ENCODE results near the gene CAPZA2. TPM values are rescaled to one million over a fixed set of nuclear protein-coding genes. Genes with fewer than 3 reads are reported as not detected.
A peak's percentile ranks its signal among the peaks of the same experiment; 100 is the strongest.
"Not testable (repeated sequence)": the region's sequence is repeated elsewhere in the genome, so short reads cannot be mapped to it uniquely, and the experiment has no call there.

Gene CAPZA2
- total RNA-seq, 2 experiments from 2014 or later = 152 to 155 TPM

- H3K36me3 Mint-ChIP-seq (ENCODE audit: low read depth) = peaks cover 2% of the 10 kb centered on the region
- peak overlapping the region; percentile 82 for H3K27ac Mint-ChIP-seq
- H3K27me3 Mint-ChIP-seq = no peaks in the 10 kb centered on the region
- H3K4me3 Mint-ChIP-seq = peak overlapping the region; percentile 90
- POLR2A ChIA-PET = interaction anchor here (0.7 to 2.7 kb wide), 9 partner anchors 8 to 173 kb away, joined by 3 to 18 read pairs (median 3); partner anchors contain the start of gene CAPZA2
- peak; percentile 34 for DNase-seq
- no peaks in the 10 kb centered on the region for H3K9me3 Mint-ChIP-seq
- peaks cover 30% of the 10 kb centered on the region for H3K4me1 Mint-ChIP-seq
- CTCF ChIA-PET = interaction anchor here (1.1 to 1.4 kb wide), 3 partner anchors 16 to 91 kb away, joined by 3 to 5 read pairs (median 3); no protein-coding TSS in a partner anchor
Observed at GRCh38 chr7:116953906-116954838, 91.8 kb downstream of the CAPZA2 start.

GRCh38 chr7:116955340-116955739 is 93.0 kb downstream of the CAPZA2 start:
- no peaks in the 10 kb centered on the region for H3K9me3 Mint-ChIP-seq
- peak overlapping the region; percentile 90 for H3K4me3 Mint-ChIP-seq
- no peak for DNase-seq
- H3K4me1 Mint-ChIP-seq = peaks cover 30% of the 10 kb centered on the region
- peaks cover 2% of the 10 kb centered on the region for H3K36me3 Mint-ChIP-seq (ENCODE audit: low read depth)
- ChIA-PET CTCF (no interaction called here), POLR2A (no interaction called here)
- H3K27ac Mint-ChIP-seq = no peak overlapping the region
- H3K27me3 Mint-ChIP-seq = no peaks in the 10 kb centered on the region

GRCh38 chr7:116955801-116956476 is 93.6 kb downstream of the CAPZA2 start:
- Mint-ChIP-seq H3K27me3 (no peaks in the 10 kb centered on the region), H3K36me3 (ENCODE audit: low read depth) (peaks cover 5% of the 10 kb centered on the region), H3K4me3 (no peak overlapping the region), H3K4me1 (peaks cover 30% of the 10 kb centered on the region), H3K9me3 (no peaks in the 10 kb centered on the region), H3K27ac (peak overlapping the region; percentile 7)
- no peak for DNase-seq
- CTCF ChIA-PET = interaction anchor here (0.6 to 1.6 kb wide), 5 partner anchors 25 to 174 kb away, joined by 3 to 4 read pairs (median 3); no protein-coding TSS in a partner anchor
- POLR2A ChIA-PET = no interaction called here

GRCh38 chr7:116956477-116956804 is 94.1 kb downstream of the CAPZA2 start:
- ChIA-PET CTCF (interaction anchor here (0.6 to 1.6 kb wide), 6 partner anchors 26 to 173 kb away, joined by 3 to 4 read pairs (median 3); no protein-coding TSS in a partner anchor), POLR2A (interaction anchor here (0.8 kb wide), 1 partner anchor 178 kb away, joined by 3 read pairs; no protein-coding TSS in a partner anchor)
- H3K27ac Mint-ChIP-seq = peak overlapping the region; percentile 7
- peaks cover 9% of the 10 kb centered on the region for H3K36me3 Mint-ChIP-seq (ENCODE audit: low read depth)
- no peak overlapping the region for H3K4me3 Mint-ChIP-seq
- no peaks in the 10 kb centered on the region for H3K27me3 Mint-ChIP-seq
- peaks cover 31% of the 10 kb centered on the region for H3K4me1 Mint-ChIP-seq
- no peak for DNase-seq
- peaks cover 2% of the 10 kb centered on the region for H3K9me3 Mint-ChIP-seq

- POLR2A ChIA-PET = no interaction called here
- DNase-seq = no peak
- H3K27ac Mint-ChIP-seq = no peak overlapping the region
- H3K9me3 Mint-ChIP-seq = peaks cover 6% of the 10 kb centered on the region
- H3K27me3 Mint-ChIP-seq = no peaks in the 10 kb centered on the region
- peaks cover 10% of the 10 kb centered on the region for H3K36me3 Mint-ChIP-seq (ENCODE audit: low read depth)
- peaks cover 31% of the 10 kb centered on the region for H3K4me1 Mint-ChIP-seq
- H3K4me3 Mint-ChIP-seq = no peak overlapping the region
- CTCF ChIA-PET = interaction anchor here (0.7 kb wide), 1 partner anchor 41 kb away, joined by 4 read pairs; no protein-coding TSS in a partner anchor
Observed at GRCh38 chr7:116957874-116958273, 95.5 kb downstream of the CAPZA2 start.

GRCh38 chr7:116961966-116962673 is 99.7 kb downstream of the CAPZA2 start:
- H3K9me3 Mint-ChIP-seq; H3K36me3 Mint-ChIP-seq (ENCODE audit: low read depth); DNase-seq; H3K4me3 Mint-ChIP-seq; H3K27ac Mint-ChIP-seq; H3K27me3 Mint-ChIP-seq; CTCF ChIA-PET: not testable (repeated sequence)
- peaks cover 10% of the 10 kb centered on the region for H3K4me1 Mint-ChIP-seq
- POLR2A ChIA-PET = interaction anchor here (1.3 kb wide), 1 partner anchor 9 kb away, joined by 3 read pairs; the partner anchor contains the start of gene ST7

- no peak for DNase-seq
Observed at GRCh38 chr7:116963234-116963633, 100.8 kb downstream of the CAPZA2 start.

GRCh38 chr7:116966601-116967000 is 104.2 kb downstream of the CAPZA2 start:
- no peak for DNase-seq
- Mint-ChIP-seq H3K4me3 (no peak overlapping the region), H3K36me3 (ENCODE audit: low read depth) (no peaks in the 10 kb centered on the region), H3K27ac (no peak overlapping the region), H3K9me3 (peaks cover 3% of the 10 kb centered on the region), H3K4me1 (peaks cover 16% of the 10 kb centered on the region), H3K27me3 (no peaks in the 10 kb centered on the region)
- ChIA-PET POLR2A (no interaction called here), CTCF (interaction anchor here (3.3 kb wide), 1 partner anchor 19 kb away, joined by 9 read pairs; no protein-coding TSS in a partner anchor)

More at GRCh38 chr7:116963234-116963633, 100.8 kb downstream of the CAPZA2 start:
- H3K4me1 Mint-ChIP-seq = peaks cover 10% of the 10 kb centered on the region
- no peaks in the 10 kb centered on the region for H3K27me3 Mint-ChIP-seq
- peaks cover 6% of the 10 kb centered on the region for H3K9me3 Mint-ChIP-seq
- H3K4me3 Mint-ChIP-seq = no peak overlapping the region
- peaks cover 8% of the 10 kb centered on the region for H3K36me3 Mint-ChIP-seq (ENCODE audit: low read depth)
- ChIA-PET CTCF (no interaction called here), POLR2A (no interaction called here)
- no peak overlapping the region for H3K27ac Mint-ChIP-seq

- ChIA-PET CTCF (interaction anchor here (3.3 kb wide), 1 partner anchor 18 kb away, joined by 9 read pairs; no protein-coding TSS in a partner anchor), POLR2A (no interaction called here)
- no peak for DNase-seq
- Mint-ChIP-seq H3K4me1 (peaks cover 13% of the 10 kb centered on the region), H3K9me3 (no peaks in the 10 kb centered on the region), H3K4me3 (no peak overlapping the region), H3K27ac (no peak overlapping the region), H3K36me3 (ENCODE audit: low read depth) (peaks cover under 1% of the 10 kb centered on the region), H3K27me3 (no peaks in the 10 kb centered on the region)
Observed at GRCh38 chr7:116967254-116967922, 105.0 kb downstream of the CAPZA2 start.

GRCh38 chr7:116967983-116968382 is 105.6 kb downstream of the CAPZA2 start:
- H3K4me1 Mint-ChIP-seq = peaks cover 9% of the 10 kb centered on the region
- DNase-seq = no peak
- H3K27ac Mint-ChIP-seq = no peak overlapping the region
- CTCF ChIA-PET = interaction anchor here (3.3 kb wide), 1 partner anchor 17 kb away, joined by 9 read pairs; no protein-coding TSS in a partner anchor
- peaks cover 3% of the 10 kb centered on the region for H3K36me3 Mint-ChIP-seq (ENCODE audit: low read depth)
- no peaks in the 10 kb centered on the region for H3K9me3 Mint-ChIP-seq
- H3K27me3 Mint-ChIP-seq = no peaks in the 10 kb centered on the region
- POLR2A ChIA-PET = no interaction called here
- H3K4me3 Mint-ChIP-seq = no peak overlapping the region

- CTCF ChIA-PET = interaction anchor here (3.3 kb wide), 1 partner anchor 17 kb away, joined by 9 read pairs; no protein-coding TSS in a partner anchor
- peaks cover 3% of the 10 kb centered on the region for H3K36me3 Mint-ChIP-seq (ENCODE audit: low read depth)
- no peaks in the 10 kb centered on the region for H3K9me3 Mint-ChIP-seq
- H3K27me3 Mint-ChIP-seq = no peaks in the 10 kb centered on the region
- POLR2A ChIA-PET = no interaction called here
- H3K27ac Mint-ChIP-seq = no peak overlapping the region
- no peak overlapping the region for H3K4me3 Mint-ChIP-seq
- DNase-seq = no peak
- peaks cover 9% of the 10 kb centered on the region for H3K4me1 Mint-ChIP-seq
Observed at GRCh38 chr7:116968631-116969030, 106.2 kb downstream of the CAPZA2 start.

- peaks cover 3% of the 10 kb centered on the region for H3K36me3 Mint-ChIP-seq (ENCODE audit: low read depth)
- H3K9me3 Mint-ChIP-seq = no peaks in the 10 kb centered on the region
- H3K27ac Mint-ChIP-seq = no peak overlapping the region
- H3K4me3 Mint-ChIP-seq = no peak overlapping the region
- no peak for DNase-seq
- ChIA-PET CTCF (interaction anchor here (0.9 to 1.0 kb wide), 2 partner anchors 15 to 243 kb away, joined by 3 to 4 read pairs; no protein-coding TSS in a partner anchor), POLR2A (no interaction called here)
- H3K27me3 Mint-ChIP-seq = no peaks in the 10 kb centered on the region
- peaks cover 9% of the 10 kb centered on the region for H3K4me1 Mint-ChIP-seq
Observed at GRCh38 chr7:116969371-116969902, 107.0 kb downstream of the CAPZA2 start.
